ENCODE data around the gene CORIN.

Gene CORIN

GRCh38 chr4:47831026-47831679, 6.7 kb downstream of the CORIN start:
- DNase-seq (ENCODE audit: low read depth): no peak

- no peak for DNase-seq (ENCODE audit: low read depth)
These were observed 7.4 kb downstream of the CORIN start for GRCh38 chr4:47830265-47831025.

- no peak for DNase-seq (ENCODE audit: low read depth)
These were observed 8.4 kb downstream of the CORIN start for GRCh38 chr4:47829438-47829837.

DNA sequence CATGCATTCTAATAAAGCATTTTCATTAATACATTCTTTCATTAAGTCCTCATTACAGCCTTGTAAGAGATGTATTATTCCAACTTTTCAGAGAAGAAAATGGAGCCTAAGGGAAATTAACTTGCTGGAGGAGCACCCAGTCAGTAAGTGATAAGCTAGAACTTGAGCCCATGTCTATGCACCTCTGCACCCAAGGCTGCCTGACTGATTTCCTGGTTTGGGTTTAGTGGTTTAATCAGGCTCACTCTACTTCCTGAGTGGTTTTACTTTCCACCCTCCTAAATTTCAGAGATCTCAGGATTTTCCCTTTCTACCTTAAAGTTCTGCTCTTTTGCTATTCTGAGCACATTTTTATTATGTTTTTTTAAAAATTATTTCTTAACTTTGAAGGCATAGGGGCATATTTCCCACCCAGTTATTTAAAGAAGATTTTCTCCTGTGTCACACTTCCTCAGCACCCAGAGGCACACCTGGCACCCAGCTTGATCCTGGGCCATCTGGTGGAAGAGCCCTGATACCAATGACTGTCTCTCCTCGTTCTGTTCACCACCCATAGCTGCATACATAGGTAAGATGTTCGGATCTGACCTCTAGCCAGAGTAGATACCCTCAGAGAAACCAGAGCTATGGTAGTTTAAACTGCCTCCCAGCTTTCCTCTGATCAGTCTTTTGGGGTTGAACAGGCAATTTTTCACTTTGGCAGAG, 10.4 kb downstream of the CORIN start:
- no peak for DNase-seq (ENCODE audit: low read depth)

GRCh38 chr4:47824840-47825239, 13.0 kb downstream of the CORIN start:
- no peak for DNase-seq (ENCODE audit: low read depth)

DNA sequence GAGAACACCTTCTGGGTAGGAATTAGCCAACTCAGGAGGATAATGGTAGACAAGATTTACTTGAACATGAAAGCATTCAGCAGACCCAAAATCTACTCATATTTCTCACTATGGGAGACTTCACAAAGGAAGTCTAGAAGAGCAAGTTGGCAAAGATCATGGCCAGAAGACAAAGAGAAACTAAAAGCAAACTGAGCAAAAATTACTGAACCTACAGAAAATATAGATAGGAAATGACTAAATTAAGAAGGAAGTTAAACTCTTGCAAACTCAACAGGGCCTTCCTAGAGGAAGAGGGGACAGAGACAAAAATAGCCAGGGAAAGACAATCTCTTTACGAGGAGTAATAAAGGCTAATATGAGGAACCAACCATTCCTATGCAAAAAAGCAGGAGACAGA, 18.7 kb downstream of the CORIN start:
- no peak for DNase-seq (ENCODE audit: low read depth)

- no peak for DNase-seq (ENCODE audit: low read depth)
These were observed 20.6 kb downstream of the CORIN start for GRCh38 chr4:47817275-47817674.

DNA sequence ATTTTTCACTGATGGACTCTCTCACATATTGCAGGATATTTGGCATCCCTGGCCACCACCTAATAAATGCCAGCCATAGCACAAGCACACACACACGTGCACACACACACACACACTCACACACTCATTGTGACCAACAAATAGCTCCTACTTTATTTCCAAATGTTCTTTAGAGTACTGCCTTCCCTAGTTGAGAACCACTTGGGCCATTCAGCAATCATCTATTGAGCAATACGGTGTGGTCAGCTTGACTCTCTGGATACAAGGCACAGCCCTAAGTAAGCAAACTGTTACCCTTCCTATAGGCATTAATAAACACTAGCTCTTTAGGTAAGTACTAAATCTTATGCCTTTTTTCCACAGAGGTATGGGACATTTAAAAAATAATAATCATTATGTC, 21.1 kb downstream of the CORIN start:
- DNase-seq (ENCODE audit: low read depth): no peak

- DNase-seq (ENCODE audit: low read depth): no peak
These were observed 23.1 kb downstream of the CORIN start for GRCh38 chr4:47814618-47815295.

DNA sequence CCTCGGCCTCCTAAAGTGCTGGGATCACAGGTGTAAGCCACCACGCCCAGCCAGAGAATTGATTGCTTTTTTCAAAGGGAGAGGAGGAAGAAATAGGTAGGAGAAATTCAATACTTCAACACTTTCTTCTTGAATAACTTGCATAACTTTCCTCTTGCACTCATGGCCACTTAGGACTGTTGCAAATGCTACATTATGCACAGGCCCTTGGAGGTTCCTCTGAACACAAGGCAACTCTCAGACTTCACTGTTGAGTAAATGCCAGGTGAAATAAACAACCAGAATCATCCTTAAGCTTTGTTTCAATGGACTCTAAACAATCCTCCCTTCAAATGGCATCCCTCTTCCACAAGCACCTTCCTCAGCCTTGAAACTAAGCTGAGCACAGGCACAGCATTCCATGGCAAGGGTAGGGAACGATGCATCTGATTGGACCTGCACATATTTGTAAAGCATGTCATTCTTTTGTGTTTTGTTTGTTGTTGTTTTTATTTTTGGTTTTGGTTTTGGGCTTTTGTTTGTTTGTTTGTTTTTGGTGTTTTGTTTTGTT, 28.1 kb downstream of the CORIN start:
- no peak for DNase-seq (ENCODE audit: low read depth)

GRCh38 chr4:47804598-47804997, 33.3 kb downstream of the CORIN start:
- no peak for DNase-seq (ENCODE audit: low read depth)

DNA sequence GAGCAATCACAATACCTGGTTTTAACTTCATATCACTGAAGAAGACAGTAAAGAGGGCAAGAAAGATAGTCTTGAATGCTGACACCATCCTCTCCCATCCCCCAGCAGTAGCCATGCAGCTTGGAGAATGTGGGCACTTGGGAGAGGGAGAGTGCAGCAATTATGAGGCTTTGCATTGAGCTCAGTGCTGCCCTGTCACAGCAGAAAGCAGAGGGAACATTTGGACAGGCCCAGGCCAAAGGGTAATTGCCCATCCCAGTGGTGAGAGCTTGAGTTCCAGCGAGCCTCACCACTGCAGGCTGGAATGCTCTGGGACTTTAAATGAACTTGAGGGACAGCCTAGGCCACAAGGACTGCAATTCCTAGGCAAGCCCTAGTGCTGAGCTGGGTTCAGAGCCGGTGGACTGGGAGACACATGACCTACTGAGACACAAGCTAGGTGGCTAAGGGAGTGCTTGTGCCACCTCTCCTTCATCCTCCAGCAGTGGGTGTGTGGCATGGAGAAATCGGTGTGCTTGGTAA, 36.3 kb downstream of the CORIN start:
- no peak for DNase-seq (ENCODE audit: low read depth)

DNA sequence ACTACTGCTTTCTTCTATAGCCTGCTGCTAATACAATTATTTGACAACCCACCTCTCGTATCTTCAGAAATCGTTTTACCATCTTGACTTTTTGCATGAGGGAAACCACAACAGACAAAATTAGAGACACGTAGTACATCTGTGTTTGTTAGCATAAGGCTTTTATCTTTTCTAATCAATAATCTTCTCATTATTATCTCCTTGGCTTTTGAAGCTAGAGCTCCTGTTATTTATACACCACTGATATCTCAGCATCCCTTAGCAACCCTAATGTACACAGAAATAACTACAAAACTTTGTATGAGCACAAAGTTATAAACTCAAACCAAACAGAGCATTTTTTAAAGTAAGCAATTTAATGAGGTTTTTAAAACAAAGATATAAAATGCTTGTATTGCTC, 39.7 kb downstream of the CORIN start:
- no peak for DNase-seq (ENCODE audit: low read depth)

DNA sequence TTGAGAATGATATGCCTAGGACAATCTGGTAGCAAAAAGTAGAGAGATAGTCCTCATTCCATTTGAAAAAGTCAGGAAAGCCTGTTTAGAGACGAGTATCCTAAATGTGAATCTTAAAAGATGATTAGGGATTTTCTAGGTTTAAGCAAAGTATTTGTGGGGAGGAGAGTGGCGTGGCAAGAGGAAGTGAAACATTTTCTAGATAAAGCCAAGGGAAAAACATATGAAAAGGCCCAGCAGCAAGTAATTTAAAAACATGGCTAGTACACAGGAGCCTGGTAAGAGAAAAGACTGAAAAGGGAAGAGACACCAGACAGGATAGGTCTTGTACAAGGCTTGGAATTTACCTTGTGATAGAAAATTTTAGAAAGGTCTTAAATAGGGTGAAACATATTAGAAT, 45.9 kb downstream of the CORIN start:
- DNase-seq (ENCODE audit: low read depth): no peak

DNA sequence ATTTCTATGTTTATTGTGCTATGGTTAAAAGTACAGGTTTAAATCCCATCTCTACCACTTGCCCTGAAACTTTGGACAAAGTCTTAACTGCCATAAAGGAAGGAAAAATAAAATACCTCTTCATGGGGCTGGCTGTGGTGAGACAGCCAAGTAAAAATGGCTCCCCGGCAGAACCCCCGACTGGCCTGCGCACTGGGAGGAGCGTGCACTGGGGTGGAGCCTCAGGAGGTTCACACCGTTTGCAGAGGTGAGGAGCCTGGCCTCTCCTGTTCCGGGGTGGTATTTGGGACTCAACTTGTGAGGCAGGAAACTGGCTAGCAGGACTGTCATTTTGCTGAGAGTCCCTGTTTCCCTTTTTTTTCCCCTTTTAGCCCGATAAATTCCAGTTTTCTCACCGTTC, 47.8 kb downstream of the CORIN start:
- no peak for DNase-seq (ENCODE audit: low read depth)

DNA sequence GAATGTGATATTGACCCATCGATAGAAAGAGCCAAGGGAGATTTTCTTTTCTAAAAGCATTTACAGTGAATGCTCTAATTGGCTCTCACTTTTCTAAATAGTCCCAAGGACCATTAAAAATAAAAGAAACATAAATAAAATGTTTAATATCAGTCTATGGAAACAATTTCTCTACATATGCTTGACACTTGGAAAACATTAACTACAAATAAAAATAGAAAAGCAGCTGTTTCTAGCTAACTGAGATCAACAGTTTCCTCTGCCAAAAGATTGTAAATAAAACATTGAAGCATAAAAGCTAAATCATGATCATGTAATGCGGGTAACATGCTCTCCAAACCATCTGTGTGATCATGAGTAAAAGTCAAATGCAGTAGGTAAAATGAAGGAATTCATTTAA, 49.7 kb downstream of the CORIN start:
- no peak for DNase-seq (ENCODE audit: low read depth)

DNA sequence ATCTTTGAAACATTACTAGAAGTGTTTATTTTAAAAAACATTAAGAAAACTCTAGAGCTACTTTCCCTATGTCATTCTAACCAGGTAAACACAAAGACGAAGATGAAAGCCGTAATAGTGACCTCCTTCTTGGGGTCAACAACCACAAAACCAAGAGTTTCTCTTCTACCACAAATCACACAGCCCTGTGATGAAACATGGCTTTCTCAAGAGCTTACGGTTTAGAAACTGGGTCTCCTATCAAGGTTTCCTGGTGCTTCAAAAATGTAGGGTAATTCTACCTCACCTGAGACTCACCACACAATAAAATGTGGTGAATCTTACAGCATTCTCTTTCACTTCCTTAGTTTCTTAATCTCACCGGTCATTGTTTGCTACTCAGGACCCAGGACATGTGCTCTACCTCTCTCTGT, 50.9 kb downstream of the CORIN start:
- DNase-seq (ENCODE audit: low read depth): no peak

DNA sequence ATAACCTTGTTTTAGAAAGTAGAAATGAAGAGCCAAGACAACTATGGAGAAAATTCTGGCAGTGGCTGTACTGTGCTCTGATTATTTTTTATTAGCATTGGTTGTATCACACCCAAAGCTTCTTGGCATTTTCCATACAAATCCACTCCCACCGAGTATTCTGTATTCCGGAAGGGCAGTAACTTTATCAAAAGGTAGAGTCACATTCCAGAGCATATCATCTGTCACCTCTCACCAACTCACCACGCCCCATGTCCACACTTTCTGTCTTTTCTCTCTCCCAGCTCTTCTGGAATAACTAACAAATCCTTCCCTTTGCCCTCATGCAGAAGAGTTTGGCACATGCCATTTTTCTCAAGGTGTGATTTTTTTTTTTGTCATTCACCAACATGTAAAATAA, 52.7 kb downstream of the CORIN start:
- no peak for DNase-seq (ENCODE audit: low read depth)

GRCh38 chr4:47784222-47784621, 53.6 kb downstream of the CORIN start:
- no peak for DNase-seq (ENCODE audit: low read depth)

GRCh38 chr4:47776353-47776752, 61.5 kb downstream of the CORIN start:
- DNase-seq (ENCODE audit: low read depth): no peak

DNA sequence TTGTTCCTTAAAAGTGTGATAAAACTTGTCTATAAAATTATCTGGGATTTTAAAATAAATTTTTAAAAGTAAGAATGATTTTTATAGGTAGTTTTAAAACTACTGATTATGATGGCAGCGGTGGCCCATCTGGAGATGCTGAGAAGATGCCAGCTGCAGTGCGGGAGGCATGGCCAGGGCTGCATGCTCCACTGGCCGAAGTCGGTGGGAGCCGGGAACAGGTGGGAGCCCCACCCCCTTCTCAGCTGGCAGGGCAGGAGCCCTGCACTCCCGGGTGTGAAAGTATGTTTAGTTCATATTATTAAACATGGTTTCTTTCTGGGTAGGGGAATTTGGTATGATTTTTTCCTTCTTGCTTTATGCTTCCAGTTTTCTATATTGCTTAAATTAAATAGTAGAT, 63.8 kb downstream of the CORIN start:
- no peak for DNase-seq (ENCODE audit: low read depth)

- DNase-seq (ENCODE audit: low read depth): no peak
These were observed 66.8 kb downstream of the CORIN start for GRCh38 chr4:47771020-47771419.

Measured in T-helper 22 cell (primary cell).